LNCAP (cell line): ENCODE data around the gene RAB7A.
A peak's percentile ranks its signal among the peaks of the same experiment; 100 is the strongest.

Experiments
- TF ChIP-seq, protein P1 (sequence below): fragments of 450-650 bp; IDR thresholded peaks from 2 replicates; pipeline ENCODE4 v1.5.1; 2017; ENCODE audit warnings: mild to moderate bottlenecking

Gene RAB7A

DNA sequence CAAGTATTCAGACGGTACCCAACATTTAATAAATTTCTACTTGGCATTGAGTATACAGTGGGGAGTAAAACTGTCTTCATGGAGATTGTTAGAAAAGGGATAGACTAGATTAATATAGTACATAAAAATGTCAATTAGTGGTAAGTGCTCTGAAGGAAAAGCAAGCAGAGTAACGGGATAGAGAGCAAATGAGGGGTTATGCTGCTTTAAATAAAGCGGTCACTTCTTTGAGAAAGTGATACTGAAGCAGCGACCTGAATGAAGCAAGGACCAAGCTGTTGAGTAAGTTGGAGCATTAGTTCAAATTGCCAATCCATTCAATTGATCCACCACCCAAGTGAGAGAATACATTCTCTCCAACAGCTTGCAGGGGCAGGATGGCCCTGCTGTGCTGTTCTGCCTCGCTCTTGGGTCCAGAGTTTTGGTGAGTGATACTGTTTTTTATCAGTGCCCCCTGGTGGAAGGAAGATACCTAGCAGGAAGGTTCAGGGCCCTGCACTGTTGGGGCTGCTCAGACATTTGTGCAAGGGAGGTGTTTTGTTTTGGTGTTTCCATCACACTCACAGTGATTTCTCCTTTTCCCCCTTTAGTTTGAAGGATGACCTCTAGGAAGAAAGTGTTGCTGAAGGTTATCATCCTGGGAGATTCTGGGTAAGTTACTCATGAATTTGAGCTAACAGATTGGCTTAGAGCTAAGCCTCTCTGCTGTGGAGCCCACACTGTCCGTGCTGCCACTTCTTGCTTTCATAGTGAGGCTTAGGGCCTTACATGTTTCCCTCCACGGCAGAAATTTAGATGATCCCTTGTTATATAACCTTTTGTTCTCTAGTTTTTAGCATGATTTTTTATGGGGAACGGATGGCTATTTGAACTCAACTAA is 69.0 kb downstream of the RAB7A start:
- TF ChIP-seq, protein P1, sequence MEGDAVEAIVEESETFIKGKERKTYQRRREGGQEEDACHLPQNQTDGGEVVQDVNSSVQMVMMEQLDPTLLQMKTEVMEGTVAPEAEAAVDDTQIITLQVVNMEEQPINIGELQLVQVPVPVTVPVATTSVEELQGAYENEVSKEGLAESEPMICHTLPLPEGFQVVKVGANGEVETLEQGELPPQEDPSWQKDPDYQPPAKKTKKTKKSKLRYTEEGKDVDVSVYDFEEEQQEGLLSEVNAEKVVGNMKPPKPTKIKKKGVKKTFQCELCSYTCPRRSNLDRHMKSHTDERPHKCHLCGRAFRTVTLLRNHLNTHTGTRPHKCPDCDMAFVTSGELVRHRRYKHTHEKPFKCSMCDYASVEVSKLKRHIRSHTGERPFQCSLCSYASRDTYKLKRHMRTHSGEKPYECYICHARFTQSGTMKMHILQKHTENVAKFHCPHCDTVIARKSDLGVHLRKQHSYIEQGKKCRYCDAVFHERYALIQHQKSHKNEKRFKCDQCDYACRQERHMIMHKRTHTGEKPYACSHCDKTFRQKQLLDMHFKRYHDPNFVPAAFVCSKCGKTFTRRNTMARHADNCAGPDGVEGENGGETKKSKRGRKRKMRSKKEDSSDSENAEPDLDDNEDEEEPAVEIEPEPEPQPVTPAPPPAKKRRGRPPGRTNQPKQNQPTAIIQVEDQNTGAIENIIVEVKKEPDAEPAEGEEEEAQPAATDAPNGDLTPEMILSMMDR, result peak; percentile 83

DNA sequence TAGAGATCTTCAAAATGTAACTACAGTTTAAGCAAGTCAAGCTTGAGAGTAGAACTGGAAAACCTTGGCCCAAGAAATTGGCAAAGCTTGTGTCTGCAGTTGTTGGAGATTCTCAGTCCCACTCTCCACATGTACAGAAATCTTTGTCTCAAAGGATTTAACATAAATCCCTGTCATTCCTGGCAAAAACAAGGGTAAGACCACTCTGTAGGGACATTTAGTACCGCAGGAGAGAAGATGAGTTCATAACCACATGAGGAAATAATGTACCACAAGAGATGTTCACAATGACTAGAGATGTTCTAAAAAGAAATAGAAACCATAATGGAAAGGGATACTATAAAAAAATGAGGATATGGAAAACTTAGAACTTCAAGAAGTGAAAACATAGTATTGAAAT is 73.7 kb downstream of the RAB7A start:
- TF ChIP-seq, protein P1, result no peak

DNA sequence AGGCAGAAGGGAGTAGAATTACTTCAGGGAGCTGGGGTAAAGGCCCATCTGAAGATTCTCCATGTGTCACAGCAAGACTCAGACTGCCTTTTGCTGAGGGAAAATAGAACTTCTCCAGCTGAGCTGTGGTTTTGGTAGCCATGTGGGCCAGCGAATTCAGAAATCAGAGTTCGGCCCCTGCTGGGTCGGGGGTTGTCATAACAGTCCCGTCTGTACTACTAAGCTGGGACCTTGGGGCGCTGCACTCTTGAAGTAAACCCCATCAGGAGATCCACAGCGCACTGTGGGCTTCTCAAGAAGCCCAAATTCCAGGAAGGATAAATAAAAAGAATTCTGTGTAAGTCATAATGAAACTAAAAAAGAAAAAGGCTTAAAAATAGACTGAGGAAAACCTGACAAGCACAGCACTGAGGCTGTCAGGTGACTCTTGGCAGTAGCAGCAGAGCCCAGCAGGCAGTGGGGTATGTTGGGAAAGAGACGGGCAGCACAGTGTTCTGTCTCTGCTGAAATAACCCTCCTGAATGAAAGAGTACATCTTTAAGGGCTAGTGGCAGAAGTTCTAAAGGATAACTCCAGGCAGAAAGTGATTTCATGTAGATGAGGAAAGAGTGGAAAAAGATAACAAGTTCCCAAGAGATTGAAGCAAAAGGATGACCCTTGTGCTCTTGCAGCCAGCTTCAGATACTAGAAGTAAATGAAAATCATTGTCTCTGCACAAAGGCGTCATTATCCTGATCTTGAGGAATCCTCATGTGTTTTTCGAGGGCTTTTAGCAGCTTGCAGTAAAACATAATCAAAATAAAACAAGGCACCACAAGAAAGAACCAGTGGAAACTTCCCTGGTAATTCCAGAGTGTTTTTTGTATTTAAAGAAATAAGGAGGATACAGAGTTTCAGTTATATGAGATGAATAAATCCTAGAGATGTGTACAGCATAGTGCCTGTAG is 74.5 kb downstream of the RAB7A start:
- TF ChIP-seq, protein P1, result no peak

DNA sequence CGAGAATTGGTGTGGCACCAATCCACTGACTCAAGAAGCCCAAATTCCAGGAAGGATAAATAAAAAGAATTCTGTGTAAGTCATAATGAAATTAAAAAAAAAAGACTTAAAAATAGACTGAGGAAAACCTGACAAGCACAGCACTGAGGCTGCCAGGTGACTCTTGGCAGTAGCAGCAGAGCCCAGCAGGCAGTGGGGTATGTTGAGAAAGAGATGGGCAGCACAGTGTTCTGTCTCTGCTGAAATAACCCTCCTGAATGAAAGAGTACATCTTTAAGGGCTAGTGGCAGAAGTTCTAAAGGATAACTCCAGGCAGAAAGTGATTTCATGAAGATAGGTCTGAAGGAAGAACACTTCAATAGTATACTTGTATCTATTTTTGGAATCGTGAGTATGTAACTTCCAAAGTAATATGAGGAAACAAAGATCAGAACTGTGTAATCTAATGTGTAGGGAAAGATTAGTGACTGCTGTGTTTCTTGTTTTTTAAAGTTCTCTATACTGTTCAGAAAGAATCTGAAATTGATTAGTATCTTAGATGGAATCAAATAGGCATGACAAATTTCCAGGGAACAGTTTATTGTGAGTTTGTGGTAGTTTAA is 75.9 kb downstream of the RAB7A start:
- TF ChIP-seq, protein P1, result no peak

DNA sequence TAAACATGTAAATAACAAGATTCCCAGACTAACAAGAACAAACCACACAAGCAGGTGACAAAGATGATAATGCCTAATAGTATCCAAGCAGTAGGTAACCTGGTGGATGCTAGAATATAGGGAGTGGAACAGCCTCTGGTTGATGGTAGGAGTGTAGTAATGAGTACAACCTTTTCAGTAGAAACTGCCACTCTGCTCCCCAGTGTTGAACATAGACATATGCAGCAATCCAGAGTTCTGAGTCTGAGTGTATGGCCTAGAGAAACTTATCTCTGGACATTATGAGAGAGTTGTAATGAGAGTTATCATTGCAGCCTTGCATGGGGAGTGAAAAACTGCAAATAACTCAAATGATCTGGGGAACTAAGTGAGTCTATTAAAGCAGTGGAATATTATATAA is 77.3 kb downstream of the RAB7A start:
- TF ChIP-seq, protein P1, result no peak

DNA sequence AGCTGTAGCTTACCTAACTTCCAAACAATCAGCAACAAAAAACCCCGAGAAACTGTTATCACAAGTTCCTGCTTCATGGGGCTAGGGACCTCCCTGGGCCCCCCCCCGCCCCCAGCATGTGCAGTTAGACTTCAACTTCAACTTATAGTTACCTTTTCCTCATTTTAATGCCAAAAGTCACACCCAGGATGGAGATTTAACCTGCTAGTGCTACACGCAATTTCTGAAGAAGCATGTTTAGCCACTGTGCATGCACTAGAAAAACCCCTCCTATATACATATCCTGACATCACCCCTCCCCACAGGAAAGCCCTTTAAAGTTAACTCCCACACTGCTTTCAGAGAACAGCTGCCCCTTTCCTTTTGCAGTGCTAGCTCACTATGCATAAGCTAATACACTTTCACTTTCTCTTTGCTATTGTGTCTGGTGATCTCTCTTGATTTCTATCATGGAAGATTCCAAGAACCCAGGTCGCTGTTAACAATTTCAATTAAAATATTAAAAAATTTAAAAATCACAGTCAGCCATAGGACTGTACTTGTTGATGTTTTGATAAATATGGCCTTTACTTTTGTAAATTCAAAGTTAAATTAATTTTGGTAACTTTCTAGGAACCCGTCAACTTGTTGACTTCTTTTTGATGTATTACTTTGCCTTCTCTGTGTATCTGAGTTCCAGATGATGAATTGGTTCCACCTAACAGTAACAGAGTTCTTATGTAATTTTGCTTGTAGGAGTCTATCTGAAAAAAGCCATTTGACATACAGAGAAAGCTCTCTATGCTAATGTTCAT is 78.2 kb downstream of the RAB7A start:
- TF ChIP-seq, protein P1, result no peak

DNA sequence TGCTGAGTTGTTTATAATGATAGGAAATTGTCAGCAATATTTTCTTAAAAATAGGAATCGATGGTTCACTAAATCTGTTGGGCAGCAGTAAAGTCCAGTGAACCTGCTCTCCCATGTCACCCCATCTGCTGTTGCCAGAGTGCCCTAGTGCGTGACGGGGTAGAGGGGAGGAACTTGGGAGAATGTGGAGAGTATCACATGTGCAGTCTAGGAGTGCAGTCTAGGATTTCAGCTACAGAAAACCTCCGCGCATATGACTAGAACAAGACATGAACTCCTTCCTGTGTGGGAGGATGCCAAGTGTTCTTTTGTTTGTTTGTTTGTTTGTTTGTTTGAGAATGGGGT is 78.8 kb downstream of the RAB7A start:
- TF ChIP-seq, protein P1, result no peak
